Measurements from ENCODE around the gene APOBEC3F. TPM values are rescaled to one million over a fixed set of nuclear protein-coding genes. Genes with fewer than 3 reads are reported as not detected.
A peak's percentile ranks its signal among the peaks of the same experiment; 100 is the strongest.
"Not testable (repeated sequence)": the region's sequence is repeated elsewhere in the genome, so short reads cannot be mapped to it uniquely, and the experiment has no call there.

The APOBEC3F gene
- total RNA-seq, 2 experiments from 2014 or later = 39.8 to 58.0 TPM

GRCh38 chr22:39066442-39067276, 26.0 kb downstream of the APOBEC3F start:
- DNase-seq; ATAC-seq; H3K36me3 Mint-ChIP-seq; H3K27me3 Mint-ChIP-seq; H3K4me3 Mint-ChIP-seq; CTCF ChIA-PET; H3K27ac Mint-ChIP-seq; H3K4me1 Mint-ChIP-seq; H3K9me3 Mint-ChIP-seq (ENCODE audit: low read depth): not testable (repeated sequence)

- H3K4me1 Mint-ChIP-seq = peaks cover 5% of the 10 kb centered on the region
- ATAC-seq = no peak
- no peaks in the 10 kb centered on the region for H3K9me3 Mint-ChIP-seq (ENCODE audit: low read depth)
Observed at GRCh38 chr22:39068033-39068785, 27.5 kb downstream of the APOBEC3F start.

GRCh38 chr22:39070186-39070585, 29.5 kb downstream of the APOBEC3F start:
- DNase-seq = no peak
- CTCF ChIA-PET = no interaction called here
- ATAC-seq = no peak
- Mint-ChIP-seq H3K9me3 (ENCODE audit: low read depth) (no peaks in the 10 kb centered on the region), H3K27ac (no peak overlapping the region), H3K36me3 (no peaks in the 10 kb centered on the region), H3K27me3 (no peaks in the 10 kb centered on the region), H3K4me3 (no peak overlapping the region), H3K4me1 (peaks cover 4% of the 10 kb centered on the region)

More at GRCh38 chr22:39068033-39068785, 27.5 kb downstream of the APOBEC3F start:
- Mint-ChIP-seq H3K27me3 (no peaks in the 10 kb centered on the region), H3K36me3 (no peaks in the 10 kb centered on the region), H3K27ac (no peak overlapping the region), H3K4me3 (no peak overlapping the region)
- CTCF ChIA-PET = interaction anchor here (1.0 to 1.4 kb wide), 2 partner anchors 28 to 55 kb away, joined by 3 to 4 read pairs; no protein-coding TSS in a partner anchor
- no peak for DNase-seq

- not testable (repeated sequence) for H3K4me1 Mint-ChIP-seq; H3K36me3 Mint-ChIP-seq; ATAC-seq; H3K27me3 Mint-ChIP-seq; H3K27ac Mint-ChIP-seq; H3K9me3 Mint-ChIP-seq (ENCODE audit: low read depth); DNase-seq; H3K4me3 Mint-ChIP-seq
- CTCF ChIA-PET = interaction anchor here (0.8 kb wide), 1 partner anchor 8 kb away, joined by 4 read pairs; no protein-coding TSS in a partner anchor
Observed at GRCh38 chr22:39072581-39072981, 31.9 kb downstream of the APOBEC3F start.

- no peaks in the 10 kb centered on the region for H3K27me3 Mint-ChIP-seq
- DNase-seq = no peak
- H3K27ac Mint-ChIP-seq = no peak overlapping the region
- ATAC-seq = no peak
- H3K4me3 Mint-ChIP-seq = no peak overlapping the region
- H3K9me3 Mint-ChIP-seq (ENCODE audit: low read depth) = no peaks in the 10 kb centered on the region
- peaks cover 11% of the 10 kb centered on the region for H3K36me3 Mint-ChIP-seq
- H3K4me1 Mint-ChIP-seq = peaks cover 14% of the 10 kb centered on the region
- CTCF ChIA-PET = no interaction called here
Observed at GRCh38 chr22:39073981-39074380, 33.3 kb downstream of the APOBEC3F start.

- Mint-ChIP-seq H3K27ac (peak overlapping the region; percentile 44), H3K36me3 (peaks cover 29% of the 10 kb centered on the region), H3K4me3 (peak overlapping the region; percentile 68), H3K4me1 (peaks cover 29% of the 10 kb centered on the region)
- not testable (repeated sequence) for H3K27me3 Mint-ChIP-seq; DNase-seq; H3K9me3 Mint-ChIP-seq (ENCODE audit: low read depth); ATAC-seq
- CTCF ChIA-PET = interaction anchor here (1.2 kb wide), 1 partner anchor 42 kb away, joined by 3 read pairs; no protein-coding TSS in a partner anchor
Observed at GRCh38 chr22:39076155-39077025, 35.7 kb downstream of the APOBEC3F start.

GRCh38 chr22:39077026-39077840, 36.6 kb downstream of the APOBEC3F start, which contains the start of gene APOBEC3G:
Gene APOBEC3G (plus strand): TSS chr22:39077275. CDS start chr22:39077362, 87 bp downstream.
- H3K27me3 Mint-ChIP-seq; H3K9me3 Mint-ChIP-seq (ENCODE audit: low read depth): not testable (repeated sequence)
- Mint-ChIP-seq H3K27ac (peak within 1 kb of the TSS; percentile 88), H3K36me3 (peaks cover 38% of the 10 kb centered on the region), H3K4me1 (peaks cover 37% of the 10 kb centered on the region), H3K4me3 (peak within 1 kb of the TSS; percentile 96)
- ATAC-seq (peak; percentile 93), DNase-seq (peak; percentile 86)
- CTCF ChIA-PET = interaction anchor here (0.6 to 1.4 kb wide), 2 partner anchors 45 to 48 kb away, joined by 3 read pairs; no protein-coding TSS in a partner anchor

- H3K9me3 Mint-ChIP-seq (ENCODE audit: low read depth) = not testable (repeated sequence)
- peaks cover 44% of the 10 kb centered on the region for H3K36me3 Mint-ChIP-seq
Observed at GRCh38 chr22:39077912-39078311, 37.2 kb downstream of the APOBEC3F start.

GRCh38 chr22:39078329-39078728, 37.7 kb downstream of the APOBEC3F start:
- no peak for DNase-seq
- peaks cover 45% of the 10 kb centered on the region for H3K36me3 Mint-ChIP-seq
- H3K4me3 Mint-ChIP-seq = peak overlapping the region; percentile 96
- H3K27ac Mint-ChIP-seq = peak overlapping the region; percentile 88
- H3K27me3 Mint-ChIP-seq = no peaks in the 10 kb centered on the region
- H3K9me3 Mint-ChIP-seq (ENCODE audit: low read depth) = no peaks in the 10 kb centered on the region
- CTCF ChIA-PET = interaction anchor here (0.6 to 2.1 kb wide), 4 partner anchors 13 to 43 kb away, joined by 3 to 5 read pairs (median 3); no protein-coding TSS in a partner anchor
- H3K4me1 Mint-ChIP-seq = peaks cover 48% of the 10 kb centered on the region
- no peak for ATAC-seq

More at GRCh38 chr22:39077912-39078311, 37.2 kb downstream of the APOBEC3F start:
- CTCF ChIA-PET = interaction anchor here (0.6 to 2.1 kb wide), 4 partner anchors 14 to 44 kb away, joined by 3 to 5 read pairs (median 3); no protein-coding TSS in a partner anchor
- not testable (repeated sequence) for DNase-seq, ATAC-seq, H3K27me3 Mint-ChIP-seq
- Mint-ChIP-seq H3K27ac (peak overlapping the region; percentile 88), H3K4me1 (peaks cover 44% of the 10 kb centered on the region), H3K4me3 (peak overlapping the region; percentile 96)

GRCh38 chr22:39079054-39079637, 38.5 kb downstream of the APOBEC3F start:
- not testable (repeated sequence) for H3K9me3 Mint-ChIP-seq (ENCODE audit: low read depth); H3K27me3 Mint-ChIP-seq; DNase-seq; ATAC-seq
- H3K36me3 Mint-ChIP-seq = peaks cover 48% of the 10 kb centered on the region
- H3K4me1 Mint-ChIP-seq = peaks cover 55% of the 10 kb centered on the region
- CTCF ChIA-PET = interaction anchor here (0.7 to 2.1 kb wide), 5 partner anchors 13 to 695 kb away, joined by 3 to 5 read pairs (median 3); partner anchors contain the start of gene APOBEC3H
- H3K4me3 Mint-ChIP-seq = peak overlapping the region; percentile 96
- peak overlapping the region; percentile 88 for H3K27ac Mint-ChIP-seq

- Mint-ChIP-seq H3K36me3 (peaks cover 48% of the 10 kb centered on the region), H3K9me3 (ENCODE audit: low read depth) (no peaks in the 10 kb centered on the region), H3K27me3 (no peaks in the 10 kb centered on the region), H3K4me3 (peak overlapping the region; percentile 57), H3K27ac (peak overlapping the region; percentile 71), H3K4me1 (peaks cover 60% of the 10 kb centered on the region)
- ATAC-seq = no peak
- no peak for DNase-seq
- CTCF ChIA-PET = interaction anchor here (0.8 to 2.1 kb wide), 6 partner anchors 8 to 77 kb away, joined by 3 to 5 read pairs (median 4); partner anchors contain the start of gene APOBEC3H
Observed at GRCh38 chr22:39080052-39080762, 39.5 kb downstream of the APOBEC3F start.

All from activated CD8-positive, alpha-beta memory T cell treated with anti-CD3 and anti-CD28 coated beads, Interleukin-2, amount 10 ng/mL, durations not matched to agents 7 days and 5 days (primary cell).